Fibroblast of lung (primary cell): Measurements from ENCODE around the gene MIX23. TPM values are rescaled to one million over a fixed set of nuclear protein-coding genes. Genes with fewer than 3 reads are reported as not detected.

ENCODE experiments used
- DNase-seq, 2 donors: peaks; one replicate each; pipeline versions ENCODE4 v3.0.0 to v3.0.0-alpha.2; 2010; ENCODE audit warnings: low read depth in 2 of 2
- H2AFZ ChIP-seq: 2 replicates; pipeline ENCODE4 v1.5.1; 2012; ENCODE audit warnings: low read length, control low read depth, inconsistent platforms
- H3K27ac ChIP-seq: 2 replicates; pipeline ENCODE4 v1.5.1; 2011; ENCODE audit warnings: low read length, control low read depth; ENCODE audit not compliant: insufficient read depth
- H3K27me3 ChIP-seq: 2 replicates; pipeline ENCODE4 v1.5.1; 2011; ENCODE audit warnings: mild to moderate bottlenecking, low read length; ENCODE audit not compliant: control insufficient read depth, insufficient read depth
- H3K36me3 ChIP-seq: 2 replicates; pipeline ENCODE4 v1.5.1; 2011; ENCODE audit warnings: low read length; ENCODE audit not compliant: control insufficient read depth, insufficient read depth
- H3K4me1 ChIP-seq: 2 replicates; pipeline ENCODE4 v1.5.1; 2011; ENCODE audit warnings: low read length; ENCODE audit not compliant: control insufficient read depth, insufficient read depth; ENCODE audit errors: extremely low read depth
- H3K4me2 ChIP-seq: 2 replicates; pipeline ENCODE4 v1.5.1; 2011; ENCODE audit warnings: low read length, control low read depth; ENCODE audit not compliant: insufficient read depth; ENCODE audit errors: extremely low read depth
- H3K4me3 ChIP-seq, 4 experiments: fragments of 200-600 bp in 1 of 4; sonication (generic) in 1 of 4; replicated peaks in 1 of 4; 2 replicates each; pipeline ENCODE4 v1.5.1; 2011 to 2016; ENCODE audit warnings: low read length in 4 of 4, low read depth in 3 of 4, mild to moderate bottlenecking in 3 of 4, control low read depth in 2 of 4, inconsistent platforms in 1 of 4, mixed read lengths in 1 of 4; ENCODE audit not compliant: insufficient read depth in 1 of 4; ENCODE audit errors: control extremely low read depth in 1 of 4
- H3K79me2 ChIP-seq: 2 replicates; pipeline ENCODE4 v1.5.1; 2012; ENCODE audit warnings: mild to moderate bottlenecking, low read length, inconsistent platforms; ENCODE audit not compliant: control insufficient read depth, insufficient read depth
- H3K9ac ChIP-seq: 2 replicates; pipeline ENCODE4 v1.5.1; 2011; ENCODE audit warnings: mild to moderate bottlenecking, low read length, control low read depth; ENCODE audit not compliant: insufficient read depth
- H3K9me3 ChIP-seq: 2 replicates; pipeline ENCODE4 v1.5.1; 2012; ENCODE audit warnings: low read depth, low read length; ENCODE audit not compliant: control insufficient read depth, insufficient read depth
- H4K20me1 ChIP-seq: 2 replicates; pipeline ENCODE4 v1.5.1; 2011; ENCODE audit warnings: low read length; ENCODE audit not compliant: control insufficient read depth, insufficient read depth; ENCODE audit errors: extremely low read depth
- EZH2 ChIP-seq: IDR thresholded peaks from 2 replicates; pipeline ENCODE4 v1.5.1; 2012; ENCODE audit warnings: low read length, control low read depth, mild to moderate bottlenecking; ENCODE audit errors: missing control alignments
- polyA plus RNA-seq, 2 donors: library from polyadenylated mRNA; depleted of rRNA in 1 of 2; stranded (reverse) in 1 of 2; unstranded in 1 of 2; fragments of >200 nt; gene quantifications; 2 replicates each; pipeline ENCODE4 v1.2.1, GENCODE V29; 2011 to 2012; ENCODE audit warnings: missing spikeins in 1 of 2
- total RNA-seq: library from RNA; depleted of rRNA; stranded (reverse); fragments of >200 nt; gene quantifications from 2 replicates; pipeline ENCODE4 v1.2.1, GENCODE V29; 2014
- TF ChIP-seq, protein P1 (sequence below), 2 donors: IDR thresholded peaks in 1 of 2; conservative IDR thresholded peaks in 1 of 2; 1 replicate in 1 of 2; 2 replicates in 1 of 2; pipeline ENCODE4 v1.5.1; 2011 to 2012; ENCODE audit warnings: low read length in 2 of 2, control low read depth in 1 of 2, inconsistent platforms in 1 of 2, low read depth in 1 of 2, mild to moderate bottlenecking in 1 of 2

MIX23 gene
- total and polyA plus RNA-seq, 2 donors (not counting 1 experiment from before 2014, with no cell fraction given), result 22.3 to 30.9 TPM

DNA sequence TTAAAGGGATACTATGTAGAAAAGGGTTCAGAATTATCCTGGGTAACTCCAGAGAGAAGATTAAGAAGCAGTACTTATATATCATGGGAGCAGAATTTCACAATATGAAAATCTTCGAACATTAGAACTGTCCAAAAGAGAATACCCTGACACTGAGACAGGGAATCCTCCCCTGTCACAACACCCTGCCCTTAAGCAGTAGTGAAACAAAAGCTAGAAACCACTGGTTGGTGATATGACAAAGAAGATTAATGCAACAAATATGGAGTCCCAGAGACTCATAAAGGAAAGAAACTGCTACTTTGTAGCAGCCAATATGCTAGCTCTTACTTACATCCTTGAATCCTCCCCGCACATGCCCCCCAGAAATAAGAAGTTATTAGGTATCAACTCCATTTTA, 18.5 kb downstream of the MIX23 start:
- Histone ChIP-seq H3K9ac (no peak overlapping the region), H3K36me3 (peaks cover 7% of the 10 kb centered on the region)

DNA sequence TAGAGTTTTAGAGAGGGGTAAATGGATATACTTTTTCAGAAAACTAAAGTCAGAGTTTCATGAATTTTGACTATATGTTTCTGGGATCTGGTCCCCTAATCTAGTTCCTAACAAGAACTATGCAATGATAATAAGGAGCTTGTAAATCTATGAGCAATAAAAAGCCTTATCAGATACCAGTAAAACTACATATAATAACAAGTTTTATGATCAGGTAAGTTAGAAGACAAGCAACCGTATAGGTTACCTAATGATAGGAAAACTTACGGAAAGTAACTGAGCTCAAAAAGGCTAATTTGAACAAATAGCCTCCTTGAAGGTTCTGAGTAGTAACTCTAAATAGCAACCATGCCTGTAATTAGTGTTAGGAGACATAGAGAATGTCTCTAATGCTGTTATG, 21.0 kb downstream of the MIX23 start:
- Histone ChIP-seq H3K27me3 (no peaks in the 10 kb centered on the region), H3K9ac (no peak overlapping the region), H3K4me2 (no peak overlapping the region), H3K27ac (no peak overlapping the region), H3K4me3 (no peak overlapping the region), H3K36me3 (peaks cover 5% of the 10 kb centered on the region), H3K4me1 (no peaks in the 10 kb centered on the region), H3K9me3 (no peaks in the 10 kb centered on the region), H2AFZ (no peak overlapping the region), H4K20me1 (no peaks in the 10 kb centered on the region), H3K79me2 (no peaks in the 10 kb centered on the region)
- TF ChIP-seq EZH2, result no peak
- TF ChIP-seq, protein P1, sequence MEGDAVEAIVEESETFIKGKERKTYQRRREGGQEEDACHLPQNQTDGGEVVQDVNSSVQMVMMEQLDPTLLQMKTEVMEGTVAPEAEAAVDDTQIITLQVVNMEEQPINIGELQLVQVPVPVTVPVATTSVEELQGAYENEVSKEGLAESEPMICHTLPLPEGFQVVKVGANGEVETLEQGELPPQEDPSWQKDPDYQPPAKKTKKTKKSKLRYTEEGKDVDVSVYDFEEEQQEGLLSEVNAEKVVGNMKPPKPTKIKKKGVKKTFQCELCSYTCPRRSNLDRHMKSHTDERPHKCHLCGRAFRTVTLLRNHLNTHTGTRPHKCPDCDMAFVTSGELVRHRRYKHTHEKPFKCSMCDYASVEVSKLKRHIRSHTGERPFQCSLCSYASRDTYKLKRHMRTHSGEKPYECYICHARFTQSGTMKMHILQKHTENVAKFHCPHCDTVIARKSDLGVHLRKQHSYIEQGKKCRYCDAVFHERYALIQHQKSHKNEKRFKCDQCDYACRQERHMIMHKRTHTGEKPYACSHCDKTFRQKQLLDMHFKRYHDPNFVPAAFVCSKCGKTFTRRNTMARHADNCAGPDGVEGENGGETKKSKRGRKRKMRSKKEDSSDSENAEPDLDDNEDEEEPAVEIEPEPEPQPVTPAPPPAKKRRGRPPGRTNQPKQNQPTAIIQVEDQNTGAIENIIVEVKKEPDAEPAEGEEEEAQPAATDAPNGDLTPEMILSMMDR (conservative IDR thresholded peaks at IDR 0.05 in 1 of 2, IDR thresholded peaks at IDR 0.05 in 1 of 2; ENCODE audit: low read depth in 1 of 2, low read length in 2 of 2), result no peak
- no peak for DNase-seq

More for the DNA sequence above, 18.5 kb downstream of the MIX23 start:
- H3K4me3 ChIP-seq, result no peak overlapping the region
- no peaks in the 10 kb centered on the region for H3K4me1 ChIP-seq
- no peak for DNase-seq
- no peak overlapping the region for H2AFZ ChIP-seq
- H3K79me2 ChIP-seq, result no peaks in the 10 kb centered on the region
- H3K4me2 ChIP-seq, result no peak overlapping the region
- TF ChIP-seq EZH2, result no peak
- TF ChIP-seq, protein P1 (conservative IDR thresholded peaks at IDR 0.05 in 1 of 2, IDR thresholded peaks at IDR 0.05 in 1 of 2; ENCODE audit: low read depth in 1 of 2, low read length in 2 of 2), result no peak
- no peaks in the 10 kb centered on the region for H4K20me1 ChIP-seq
- H3K27ac ChIP-seq, result no peak overlapping the region
- H3K9me3 ChIP-seq, result no peaks in the 10 kb centered on the region
- no peaks in the 10 kb centered on the region for H3K27me3 ChIP-seq

DNA sequence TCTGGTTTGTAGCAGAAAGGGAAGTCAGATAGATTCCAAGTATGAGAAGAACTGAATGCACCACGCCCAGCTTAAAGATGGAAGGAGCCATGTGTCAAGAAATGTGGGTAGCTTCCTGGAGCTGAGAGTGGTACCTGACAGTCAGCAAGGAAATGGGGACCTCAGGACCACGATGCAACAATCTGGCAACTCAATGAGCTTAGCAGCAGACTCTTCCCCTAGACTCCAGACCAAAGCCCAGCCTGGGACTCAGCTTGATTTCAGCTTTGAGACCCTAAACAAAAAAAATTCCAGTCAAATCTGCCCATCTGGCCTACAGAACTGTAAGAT, 24.4 kb downstream of the MIX23 start:
- no peaks in the 10 kb centered on the region for H3K4me1 ChIP-seq
- H3K4me2 ChIP-seq, result no peak overlapping the region
- H3K36me3 ChIP-seq, result no peaks in the 10 kb centered on the region
- no peaks in the 10 kb centered on the region for H3K27me3 ChIP-seq
- H3K9ac ChIP-seq, result no peak overlapping the region
- no peak for TF ChIP-seq EZH2
- H3K79me2 ChIP-seq, result no peaks in the 10 kb centered on the region
- no peak for DNase-seq
- no peaks in the 10 kb centered on the region for H3K9me3 ChIP-seq
- H3K27ac ChIP-seq, result no peak overlapping the region
- H3K4me3 ChIP-seq, result no peak overlapping the region
- no peak overlapping the region for H2AFZ ChIP-seq
- no peaks in the 10 kb centered on the region for H4K20me1 ChIP-seq
